ENCODE results near the gene GGNBP2. TPM values are rescaled to one million over a fixed set of nuclear protein-coding genes. Genes with fewer than 3 reads are reported as not detected.

The GGNBP2 gene
- total RNA-seq, 1 experiment from 2014 or later, result 54.1 TPM

- no peak for DNase-seq (ENCODE audit: low spot score)
Observed at GRCh38 chr17:36514856-36515255, 29.9 kb upstream of the GGNBP2 start.

GRCh38 chr17:36515837-36516236 lies 28.9 kb upstream of the GGNBP2 start:
- DNase-seq (ENCODE audit: low spot score), result no peak

GRCh38 chr17:36523113-36523512 lies 21.6 kb upstream of the GGNBP2 start:
- no peak for DNase-seq (ENCODE audit: low spot score)

GRCh38 chr17:36524428-36524876 lies 20.3 kb upstream of the GGNBP2 start:
- DNase-seq (ENCODE audit: low spot score), result no peak

- DNase-seq (ENCODE audit: low spot score), result no peak
Observed at GRCh38 chr17:36525113-36525512, 19.6 kb upstream of the GGNBP2 start.

GRCh38 chr17:36525888-36526287 lies 18.8 kb upstream of the GGNBP2 start:
- DNase-seq (ENCODE audit: low spot score), result no peak

GRCh38 chr17:36527621-36528250 lies 17.0 kb upstream of the GGNBP2 start:
- DNase-seq (ENCODE audit: low spot score), result no peak

GRCh38 chr17:36529121-36529520 lies 15.6 kb upstream of the GGNBP2 start:
- no peak for DNase-seq (ENCODE audit: low spot score)

GRCh38 chr17:36532435-36532975 lies 12.2 kb upstream of the GGNBP2 start:
- no peak for DNase-seq (ENCODE audit: low spot score)

GRCh38 chr17:36533935-36534839 lies 10.5 kb upstream of the GGNBP2 start:
- DNase-seq (ENCODE audit: low spot score), result peak; percentile 95

- DNase-seq (ENCODE audit: low spot score), result peak; percentile 98
Observed at GRCh38 chr17:36534840-36535668, 9.7 kb upstream of the GGNBP2 start, which contains the start of the genes MYO19 and PIGW. Gene MYO19 (minus strand): TSS chr17:36534868. CDS start chr17:36532538, 2,330 bp downstream. Gene PIGW (plus strand): TSS chr17:36534987. CDS start chr17:36537102, 2,115 bp downstream.

- no peak for DNase-seq (ENCODE audit: low spot score)
Observed at GRCh38 chr17:36535669-36536081, 9.0 kb upstream of the GGNBP2 start.

- no peak for DNase-seq (ENCODE audit: low spot score)
Observed at GRCh38 chr17:36540696-36541095, 4.0 kb upstream of the GGNBP2 start.

- DNase-seq (ENCODE audit: low spot score), result no peak
Observed at GRCh38 chr17:36542755-36543154, 2.0 kb upstream of the GGNBP2 start.

GRCh38 chr17:36544044-36544306 lies 744 bp upstream of the GGNBP2 start:
- no peak for DNase-seq (ENCODE audit: low spot score)

- DNase-seq (ENCODE audit: low spot score), result no peak
Observed at GRCh38 chr17:36545077-36545464, 352 bp downstream of the GGNBP2 start.

GRCh38 chr17:36545465-36546417 lies 1.0 kb downstream of the GGNBP2 start:
- DNase-seq (ENCODE audit: low spot score), result peak; percentile 99

GRCh38 chr17:36546418-36547093 lies 1.8 kb downstream of the GGNBP2 start:
- DNase-seq (ENCODE audit: low spot score), result peak; percentile 55

- no peak for DNase-seq (ENCODE audit: low spot score)
Observed at GRCh38 chr17:36547776-36548175, 3.1 kb downstream of the GGNBP2 start.
